ENCODE results near the gene FCER1A.
"Not testable (repeated sequence)": the region's sequence is repeated elsewhere in the genome, so short reads cannot be mapped to it uniquely, and the experiment has no call there.

DNA sequence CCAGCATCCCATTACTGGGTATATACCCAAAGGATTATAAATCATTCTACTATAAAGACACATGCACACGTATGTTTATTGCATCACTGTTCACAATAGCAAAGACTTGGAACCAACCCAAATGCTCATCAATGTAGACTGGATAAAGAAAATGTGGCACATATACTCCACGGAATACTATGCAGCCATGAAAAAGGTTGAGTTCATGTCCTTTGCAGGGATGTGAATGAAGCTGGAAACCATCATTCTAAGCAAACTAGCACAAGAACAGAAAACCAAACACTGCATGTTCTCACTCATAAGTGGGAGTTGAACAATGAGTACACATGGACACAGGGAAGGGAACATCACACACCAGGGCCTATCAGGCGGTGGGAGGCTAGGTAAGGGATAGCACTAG, 47.2 kb downstream of the FCER1A start:
- TF ChIP-seq, protein P1, sequence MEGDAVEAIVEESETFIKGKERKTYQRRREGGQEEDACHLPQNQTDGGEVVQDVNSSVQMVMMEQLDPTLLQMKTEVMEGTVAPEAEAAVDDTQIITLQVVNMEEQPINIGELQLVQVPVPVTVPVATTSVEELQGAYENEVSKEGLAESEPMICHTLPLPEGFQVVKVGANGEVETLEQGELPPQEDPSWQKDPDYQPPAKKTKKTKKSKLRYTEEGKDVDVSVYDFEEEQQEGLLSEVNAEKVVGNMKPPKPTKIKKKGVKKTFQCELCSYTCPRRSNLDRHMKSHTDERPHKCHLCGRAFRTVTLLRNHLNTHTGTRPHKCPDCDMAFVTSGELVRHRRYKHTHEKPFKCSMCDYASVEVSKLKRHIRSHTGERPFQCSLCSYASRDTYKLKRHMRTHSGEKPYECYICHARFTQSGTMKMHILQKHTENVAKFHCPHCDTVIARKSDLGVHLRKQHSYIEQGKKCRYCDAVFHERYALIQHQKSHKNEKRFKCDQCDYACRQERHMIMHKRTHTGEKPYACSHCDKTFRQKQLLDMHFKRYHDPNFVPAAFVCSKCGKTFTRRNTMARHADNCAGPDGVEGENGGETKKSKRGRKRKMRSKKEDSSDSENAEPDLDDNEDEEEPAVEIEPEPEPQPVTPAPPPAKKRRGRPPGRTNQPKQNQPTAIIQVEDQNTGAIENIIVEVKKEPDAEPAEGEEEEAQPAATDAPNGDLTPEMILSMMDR (IDR thresholded peaks at IDR 0.05 in 4 of 5, conservative IDR thresholded peaks at IDR 0.05 in 1 of 5), result not testable (repeated sequence)
- not testable (repeated sequence) for TF ChIP-seq POLR2A (IDR thresholded peaks at IDR 0.05)

Data from gastrocnemius medialis (tissue), 4 donors.